Measurements from ENCODE around the gene SLC25A12.
"Not testable (repeated sequence)": the region's sequence is repeated elsewhere in the genome, so short reads cannot be mapped to it uniquely, and the experiment has no call there.

SLC25A12 gene

DNA sequence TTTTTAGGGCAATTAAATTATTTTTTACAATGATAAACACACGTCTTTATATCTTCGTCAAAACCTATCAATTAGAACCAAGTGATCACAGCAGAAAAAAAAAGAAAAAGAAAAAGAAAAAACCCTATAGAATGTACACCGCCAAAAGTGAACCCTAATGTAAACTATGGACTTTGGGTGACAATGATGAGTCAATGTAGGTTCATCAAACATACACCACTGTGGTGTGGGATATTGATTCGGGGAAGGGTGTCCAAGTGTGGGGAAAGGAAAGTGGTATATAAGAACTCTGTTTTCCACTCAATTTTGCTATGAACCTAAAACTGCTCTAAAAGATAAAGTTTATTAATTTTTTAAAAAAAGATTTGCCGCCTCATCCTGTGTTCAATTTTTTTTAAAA, 121.7 kb downstream of the SLC25A12 start:
- DNase-seq (ENCODE audit: low spot score) = no peak
- TF ChIP-seq, protein P1, sequence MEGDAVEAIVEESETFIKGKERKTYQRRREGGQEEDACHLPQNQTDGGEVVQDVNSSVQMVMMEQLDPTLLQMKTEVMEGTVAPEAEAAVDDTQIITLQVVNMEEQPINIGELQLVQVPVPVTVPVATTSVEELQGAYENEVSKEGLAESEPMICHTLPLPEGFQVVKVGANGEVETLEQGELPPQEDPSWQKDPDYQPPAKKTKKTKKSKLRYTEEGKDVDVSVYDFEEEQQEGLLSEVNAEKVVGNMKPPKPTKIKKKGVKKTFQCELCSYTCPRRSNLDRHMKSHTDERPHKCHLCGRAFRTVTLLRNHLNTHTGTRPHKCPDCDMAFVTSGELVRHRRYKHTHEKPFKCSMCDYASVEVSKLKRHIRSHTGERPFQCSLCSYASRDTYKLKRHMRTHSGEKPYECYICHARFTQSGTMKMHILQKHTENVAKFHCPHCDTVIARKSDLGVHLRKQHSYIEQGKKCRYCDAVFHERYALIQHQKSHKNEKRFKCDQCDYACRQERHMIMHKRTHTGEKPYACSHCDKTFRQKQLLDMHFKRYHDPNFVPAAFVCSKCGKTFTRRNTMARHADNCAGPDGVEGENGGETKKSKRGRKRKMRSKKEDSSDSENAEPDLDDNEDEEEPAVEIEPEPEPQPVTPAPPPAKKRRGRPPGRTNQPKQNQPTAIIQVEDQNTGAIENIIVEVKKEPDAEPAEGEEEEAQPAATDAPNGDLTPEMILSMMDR (IDR thresholded peaks at IDR 0.05; ENCODE audit: extremely low read depth, missing control alignments) = no peak

DNA sequence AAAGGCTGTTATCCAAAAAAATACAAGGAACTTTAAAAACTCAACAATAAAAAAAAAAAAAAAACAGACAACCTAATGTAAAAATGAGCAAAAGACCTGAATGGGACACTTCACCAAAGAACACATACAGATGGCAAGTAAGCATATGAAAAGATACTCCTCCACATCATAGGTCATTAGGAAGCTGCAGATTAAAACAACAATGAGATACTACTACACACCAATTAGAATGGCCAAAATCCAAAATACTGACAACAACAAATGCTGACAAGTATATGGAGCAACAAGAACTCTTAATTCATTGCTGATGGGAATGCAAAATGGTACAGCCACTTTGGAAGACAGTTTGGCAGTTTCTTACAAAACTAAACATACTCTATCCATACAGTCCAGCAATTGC, 122.6 kb downstream of the SLC25A12 start:
- TF ChIP-seq, protein P1 (IDR thresholded peaks at IDR 0.05; ENCODE audit: extremely low read depth, missing control alignments) = no peak
- no peak for DNase-seq (ENCODE audit: low spot score)

GRCh38 chr2:171763602-171764001, 130.4 kb downstream of the SLC25A12 start:
- DNase-seq (ENCODE audit: low spot score) = no peak
- TF ChIP-seq, protein P1 (IDR thresholded peaks at IDR 0.05; ENCODE audit: extremely low read depth, missing control alignments) = no peak

DNA sequence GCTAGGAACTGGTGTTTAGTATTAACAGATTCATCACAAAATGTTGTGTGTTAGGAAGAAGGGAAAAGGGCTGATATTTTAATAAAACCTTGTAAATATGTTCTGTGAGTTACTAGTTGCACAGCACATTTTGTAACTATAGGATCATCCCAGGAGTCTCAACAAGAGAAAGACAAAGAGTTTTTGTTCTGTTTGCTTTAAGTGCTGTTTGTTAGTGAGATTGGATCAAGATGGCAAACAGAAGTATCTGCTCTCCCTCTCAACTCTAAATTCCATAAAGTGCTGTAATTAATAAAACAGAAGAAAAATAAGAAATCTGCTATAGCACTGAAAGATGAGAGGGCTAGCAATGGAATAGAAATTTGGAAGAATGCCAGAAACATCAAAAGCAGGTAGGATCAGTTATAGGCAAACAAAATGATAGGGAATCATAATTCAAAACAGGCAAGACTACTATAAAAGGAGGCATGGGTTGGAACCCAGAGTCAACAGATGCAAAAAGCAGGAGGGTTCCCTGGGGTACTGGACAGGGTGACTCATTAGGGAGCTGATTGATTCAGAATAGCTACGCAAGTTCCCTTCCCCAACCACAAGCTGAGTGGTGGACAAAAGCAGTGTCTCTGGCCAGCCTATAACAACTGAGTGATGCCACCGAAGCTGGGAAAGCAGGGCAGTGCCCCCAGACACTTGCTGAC, 131.0 kb downstream of the SLC25A12 start:
- TF ChIP-seq, protein P1 (IDR thresholded peaks at IDR 0.05; ENCODE audit: extremely low read depth, missing control alignments) = no peak
- DNase-seq (ENCODE audit: low spot score) = no peak

- not testable (repeated sequence) for DNase-seq (ENCODE audit: low spot score)
Measured at GRCh38 chr2:171761176-171761575, 132.9 kb downstream of the SLC25A12 start.

DNA sequence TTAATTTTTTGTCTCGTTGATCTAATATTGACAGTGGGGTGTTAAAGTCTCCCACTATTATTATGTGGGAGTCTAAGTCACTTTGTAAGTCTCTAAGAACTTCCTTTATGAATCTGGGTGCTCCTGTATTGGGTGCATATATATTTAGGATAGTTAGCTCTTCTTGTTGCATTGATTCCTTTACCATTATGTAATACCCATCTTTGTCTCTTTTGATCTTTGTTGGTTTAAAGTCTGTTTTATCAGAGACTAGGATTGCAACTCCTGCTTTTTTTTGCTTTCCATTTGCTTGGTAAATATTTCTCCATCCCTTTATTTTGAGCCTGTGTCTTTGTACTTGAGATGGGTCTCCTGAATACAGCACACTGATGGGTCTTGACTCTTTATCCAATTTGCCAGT, 135.3 kb downstream of the SLC25A12 start:
- DNase-seq (ENCODE audit: low spot score) = not testable (repeated sequence)

GRCh38 chr2:171754254-171754939, 139.6 kb downstream of the SLC25A12 start:
- DNase-seq (ENCODE audit: low spot score) = no peak
- TF ChIP-seq, protein P1 (IDR thresholded peaks at IDR 0.05; ENCODE audit: extremely low read depth, missing control alignments) = no peak

- no peak for DNase-seq (ENCODE audit: low spot score)
- TF ChIP-seq, protein P1 (IDR thresholded peaks at IDR 0.05; ENCODE audit: extremely low read depth, missing control alignments) = no peak
Measured at GRCh38 chr2:171747371-171747770, 146.7 kb downstream of the SLC25A12 start.
